GM12891 (cell line): ENCODE results near the gene HOXD12.

Experiments
- PAX5 ChIP-seq: IDR thresholded peaks from 2 replicates; pipeline ENCODE4 v1.6.1; 2011; ENCODE audit warnings: low read length, moderate library complexity, mild to moderate bottlenecking; ENCODE audit not compliant: insufficient read depth, severe bottlenecking
- POLR2A ChIP-seq: IDR thresholded peaks from 2 replicates; pipeline ENCODE4 v1.6.1; 2011; ENCODE audit warnings: low read depth, low read length, control low read depth
- POLR2AphosphoS5 ChIP-seq: IDR thresholded peaks from 2 replicates; pipeline ENCODE4 v1.6.1; 2011; ENCODE audit warnings: low read depth, low read length, control low read depth
- POU2F2 ChIP-seq: IDR thresholded peaks from 2 replicates; pipeline ENCODE4 v1.6.1; 2011; ENCODE audit warnings: low read depth, mild to moderate bottlenecking, control low read depth, low read length, moderate library complexity
- SPI1 ChIP-seq: IDR thresholded peaks from 2 replicates; pipeline ENCODE4 v1.6.1; 2011; ENCODE audit warnings: low read depth, low read length, control low read depth
- TAF1 ChIP-seq: IDR thresholded peaks from 2 replicates; pipeline ENCODE4 v1.6.1; 2011; ENCODE audit warnings: low read depth, low read length, control low read depth

GRCh38 chr2:176148751-176149421 is 49.3 kb downstream of the HOXD12 start:
- TF ChIP-seq POLR2A (no peak), POLR2AphosphoS5 (no peak), TAF1 (no peak), PAX5 (no peak), POU2F2 (no peak), SPI1 (no peak)
